GM12878 (cell line): ENCODE measurements around the gene PTK7.

ENCODE experiments used
- JUNB ChIP-seq: IDR thresholded peaks from 2 replicates; pipeline ENCODE4 v1.6.1; 2016; ENCODE audit warnings: antibody characterized with exemption, mild to moderate bottlenecking
- POLR2AphosphoS5 ChIP-seq: IDR thresholded peaks from 2 replicates; pipeline ENCODE4 v1.6.1; 2011; ENCODE audit warnings: mild to moderate bottlenecking, low read length, inconsistent platforms
- TF ChIP-seq, protein P1 (sequence below), 3 experiments: IDR thresholded peaks in 2 of 3; conservative IDR thresholded peaks in 1 of 3; 2 replicates each; pipeline ENCODE4 v1.5.1; 2011; ENCODE audit warnings: low read depth in 3 of 3, low read length in 3 of 3, mild to moderate bottlenecking in 3 of 3, control low read depth in 2 of 3, moderate library complexity in 2 of 3, inconsistent platforms in 1 of 3, mixed read lengths in 1 of 3; ENCODE audit not compliant: control insufficient read depth in 2 of 3, insufficient read depth in 1 of 3; ENCODE audit errors: extremely low read depth in 1 of 3

- TF ChIP-seq JUNB (no peak), POLR2AphosphoS5 (no peak)
- TF ChIP-seq, protein P1, sequence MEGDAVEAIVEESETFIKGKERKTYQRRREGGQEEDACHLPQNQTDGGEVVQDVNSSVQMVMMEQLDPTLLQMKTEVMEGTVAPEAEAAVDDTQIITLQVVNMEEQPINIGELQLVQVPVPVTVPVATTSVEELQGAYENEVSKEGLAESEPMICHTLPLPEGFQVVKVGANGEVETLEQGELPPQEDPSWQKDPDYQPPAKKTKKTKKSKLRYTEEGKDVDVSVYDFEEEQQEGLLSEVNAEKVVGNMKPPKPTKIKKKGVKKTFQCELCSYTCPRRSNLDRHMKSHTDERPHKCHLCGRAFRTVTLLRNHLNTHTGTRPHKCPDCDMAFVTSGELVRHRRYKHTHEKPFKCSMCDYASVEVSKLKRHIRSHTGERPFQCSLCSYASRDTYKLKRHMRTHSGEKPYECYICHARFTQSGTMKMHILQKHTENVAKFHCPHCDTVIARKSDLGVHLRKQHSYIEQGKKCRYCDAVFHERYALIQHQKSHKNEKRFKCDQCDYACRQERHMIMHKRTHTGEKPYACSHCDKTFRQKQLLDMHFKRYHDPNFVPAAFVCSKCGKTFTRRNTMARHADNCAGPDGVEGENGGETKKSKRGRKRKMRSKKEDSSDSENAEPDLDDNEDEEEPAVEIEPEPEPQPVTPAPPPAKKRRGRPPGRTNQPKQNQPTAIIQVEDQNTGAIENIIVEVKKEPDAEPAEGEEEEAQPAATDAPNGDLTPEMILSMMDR (IDR thresholded peaks at IDR 0.05 in 2 of 3, conservative IDR thresholded peaks at IDR 0.05 in 1 of 3; ENCODE audit: control insufficient read depth in 2 of 3, extremely low read depth in 1 of 3, insufficient read depth in 1 of 3, low read depth in 3 of 3, low read length in 3 of 3) = no peak
Observed at GRCh38 chr6:43202451-43202850, 126.3 kb downstream of the PTK7 start.
